CD14-positive monocyte (primary cell): ENCODE results near the gene DCAF6. TPM values are rescaled to one million over a fixed set of nuclear protein-coding genes. Genes with fewer than 3 reads are reported as not detected.

Source experiments
- DNase-seq, 3 donors: peaks; one replicate each; pipeline ENCODE4 v3.0.0-alpha.2; 2011 to 2022
- H2AFZ ChIP-seq: 2 replicates; pipeline ENCODE4 v1.6.0; 2012; ENCODE audit warnings: mild to moderate bottlenecking, low read depth, low read length, inconsistent platforms; ENCODE audit not compliant: insufficient read depth, poor library complexity, severe bottlenecking
- H3K27ac ChIP-seq, 2 donors: 1 replicate in 1 of 2; 2 replicates in 1 of 2; pipeline ENCODE4 v1.5.1; 2012 to 2013; ENCODE audit warnings: low read length in 2 of 2, control low read depth in 1 of 2, inconsistent platforms in 1 of 2, low read depth in 1 of 2, mild to moderate bottlenecking in 1 of 2
- H3K27me3 ChIP-seq, 2 donors: one replicate each; pipeline versions ENCODE4 v1.6.0 to v1.6.1; 2011 to 2013; ENCODE audit warnings: low read length in 2 of 2; ENCODE audit not compliant: control insufficient read depth in 2 of 2, insufficient read depth in 2 of 2
- H3K36me3 ChIP-seq, 2 donors: replicated peaks in 1 of 2; 1 replicate in 1 of 2; 2 replicates in 1 of 2; pipeline versions ENCODE4 v1.5.1 to v1.6.1; 2012 to 2013; ENCODE audit warnings: low read length in 2 of 2, control low read depth in 1 of 2, inconsistent platforms in 1 of 2, mild to moderate bottlenecking in 1 of 2; ENCODE audit not compliant: insufficient read depth in 2 of 2, control insufficient read depth in 1 of 2
- H3K4me1 ChIP-seq, 2 donors: 1 replicate in 1 of 2; 2 replicates in 1 of 2; pipeline versions ENCODE4 v1.5.1 to v1.6.1; 2012 to 2013; ENCODE audit warnings: low read length in 2 of 2, control low read depth in 1 of 2, inconsistent platforms in 1 of 2, mild to moderate bottlenecking in 1 of 2, moderate library complexity in 1 of 2; ENCODE audit not compliant: insufficient read depth in 2 of 2, control insufficient read depth in 1 of 2
- H3K4me2 ChIP-seq: replicated peaks from 2 replicates; pipeline ENCODE3; 2012; ENCODE audit warnings: low read length, moderate library complexity, mild to moderate bottlenecking; ENCODE audit not compliant: poor library complexity, severe bottlenecking; ENCODE audit errors: extremely low read depth
- H3K4me3 ChIP-seq, 3 experiments: fragments of 200-600 bp in 1 of 3; sonication (generic) in 1 of 3; replicated peaks in 1 of 3; 1 replicate in 2 of 3; 2 replicates in 1 of 3; pipeline ENCODE4 v1.5.1; 2011 to 2013; ENCODE audit warnings: low read length in 3 of 3, mild to moderate bottlenecking in 3 of 3, control low read depth in 2 of 3, low read depth in 2 of 3, inconsistent platforms in 1 of 3, moderate library complexity in 1 of 3
- H3K79me2 ChIP-seq: 2 replicates; pipeline ENCODE4 v1.6.0; 2012; ENCODE audit warnings: mild to moderate bottlenecking, control low read depth, inconsistent platforms, low read length, moderate library complexity; ENCODE audit not compliant: insufficient read depth
- H3K9ac ChIP-seq: 2 replicates; pipeline ENCODE4 v1.6.0; 2017; ENCODE audit warnings: low read length, mild to moderate bottlenecking; ENCODE audit not compliant: insufficient read depth, poor library complexity, severe bottlenecking
- H3K9me3 ChIP-seq, 2 donors: replicated peaks in 1 of 2; 1 replicate in 1 of 2; 2 replicates in 1 of 2; pipeline versions ENCODE4 v1.5.1 to v1.6.1; 2012 to 2013; ENCODE audit warnings: low read length in 2 of 2, control low read depth in 1 of 2; ENCODE audit not compliant: control insufficient read depth in 1 of 2, insufficient read depth in 1 of 2
- H4K20me1 ChIP-seq: 2 replicates; pipeline ENCODE4 v1.6.0; 2012; ENCODE audit warnings: mild to moderate bottlenecking, low read length, control low read depth, moderate library complexity; ENCODE audit not compliant: insufficient read depth
- H3K27ac Mint-ChIP-seq, 7 donors: one replicate each; pipeline ENCODE4 v1.8.0; 2020; ENCODE audit warnings: mild to moderate bottlenecking in 7 of 7, mixed read lengths in 7 of 7, moderate library complexity in 6 of 7, inconsistent platforms in 2 of 7
- H3K27me3 Mint-ChIP-seq, 3 donors: one replicate each; pipeline ENCODE4 v1.8.0; 2021 to 2022; ENCODE audit warnings: low read depth in 3 of 3, mild to moderate bottlenecking in 3 of 3, mixed read lengths in 3 of 3, moderate library complexity in 3 of 3, inconsistent platforms in 1 of 3
- H3K36me3 Mint-ChIP-seq, 2 donors: one replicate each; pipeline ENCODE4 v1.8.0; 2020; ENCODE audit warnings: mixed read lengths in 2 of 2, inconsistent platforms in 1 of 2, mild to moderate bottlenecking in 1 of 2
- H3K4me1 Mint-ChIP-seq: one replicate; pipeline ENCODE4 v1.8.0; 2020; ENCODE audit warnings: mild to moderate bottlenecking, mixed read lengths
- H3K4me3 Mint-ChIP-seq, 2 donors: one replicate each; pipeline ENCODE4 v1.8.0; 2020; ENCODE audit warnings: mild to moderate bottlenecking in 2 of 2, mixed read lengths in 2 of 2, moderate library complexity in 1 of 2
- H3K9me3 Mint-ChIP-seq, 7 donors: one replicate each; pipeline ENCODE4 v1.8.0; 2020 to 2022; ENCODE audit warnings: mixed read lengths in 7 of 7, mild to moderate bottlenecking in 6 of 7, moderate library complexity in 6 of 7, inconsistent platforms in 2 of 7
- CTCF ChIP-seq: fragments of 200-600 bp; IDR thresholded peaks from one replicate; pipeline ENCODE4 v1.8.0; 2022; ENCODE audit warnings: antibody characterized with exemption, mild to moderate bottlenecking
- WGBS: methylation state at CpG from one replicate; pipeline ENCODE4 v1.1.5; 2013; ENCODE audit warnings: missing lambda C conversion rate; ENCODE audit not compliant: insufficient coverage; 5-methylcytosine and 5-hydroxymethylcytosine counted together
- intact Hi-C, 2 donors: fragments of 100-400 bp; cut with micrococcal nuclease; formaldehyde crosslinking; loops; one replicate each; pipeline versions ENCODE4 v1.15.0 to v1.15.1; 2023
- polyA plus RNA-seq, 3 donors: library from polyadenylated mRNA; depleted of rRNA in 1 of 3; unstranded in 2 of 3; stranded (reverse) in 1 of 3; fragments of 300-500 nt in 2 of 3; fragments of >200 nt in 1 of 3; fragmentation: Illumina TruSeq in 2 of 3; gene quantifications; 1 replicate in 2 of 3; 2 replicates in 1 of 3; pipeline ENCODE4 v1.2.3, GENCODE V29; 2012 to 2021

DCAF6 gene
- polyA plus RNA-seq, 3 donors, result 11.8 to 16.1 (median 11.9) TPM

GRCh38 chr1:167938080-167938636 is 1.7 kb downstream of the DCAF6 start:
- peaks cover 0 to 4% (median 3%) of the 10 kb centered on the region in 7 donors for H3K9me3 Mint-ChIP-seq
- H3K4me3 ChIP-seq, result peak overlapping the region in 1 of 3 experiments; percentile 97
- no peak overlapping the region for H3K27ac ChIP-seq
- H3K4me1 ChIP-seq, result peaks cover 16 to 35% of the 10 kb centered on the region in 2 donors
- intact Hi-C loops, result loop anchor here (5.0 to 10.0 kb wide), 3 partner anchors 216 to 1093 kb away; partner anchors contain the start of genes MPZL1 (in 1 of the 2) and POU2F1 (in 1 of the 2)
- H3K4me3 Mint-ChIP-seq, result peak overlapping the region; percentile 90 to 99
- peaks cover 0 to 12% of the 10 kb centered on the region in 2 donors for H3K36me3 Mint-ChIP-seq
- peaks cover 28% of the 10 kb centered on the region for H3K4me1 Mint-ChIP-seq
- TF ChIP-seq CTCF, result no peak
- peaks cover 91% of the 10 kb centered on the region for H3K79me2 ChIP-seq
- H4K20me1 ChIP-seq, result no peaks in the 10 kb centered on the region
- H3K4me2 ChIP-seq, result peak overlapping the region; percentile 92
- no peaks in the 10 kb centered on the region for H3K36me3 ChIP-seq
- peak overlapping the region; percentile 93 for H2AFZ ChIP-seq
- H3K27ac Mint-ChIP-seq, result peak overlapping the region in 1 of 7 donors; percentile 87
- WGBS, result no CpG with 5 or more reads among the region's 5 CpGs
- peak overlapping the region; percentile 84 for H3K9ac ChIP-seq
- DNase-seq, result no peak
- H3K27me3 ChIP-seq, result no peaks in the 10 kb centered on the region
- H3K27me3 Mint-ChIP-seq, result peaks cover 0 to 5% (median 3%) of the 10 kb centered on the region in 3 donors
- no peaks in the 10 kb centered on the region for H3K9me3 ChIP-seq

GRCh38 chr1:167940264-167940663 is 3.8 kb downstream of the DCAF6 start:
- Histone ChIP-seq H3K9ac (no peak overlapping the region), H3K27ac (no peak overlapping the region), H3K36me3 (no peaks in the 10 kb centered on the region), H3K9me3 (no peaks in the 10 kb centered on the region), H3K4me1 (peaks cover 5 to 16% of the 10 kb centered on the region in 2 donors), H4K20me1 (peaks cover 8% of the 10 kb centered on the region), H3K27me3 (no peaks in the 10 kb centered on the region), H3K79me2 (peaks cover 91% of the 10 kb centered on the region), H2AFZ (no peak overlapping the region), H3K4me3 (no peak overlapping the region), H3K4me2 (no peak overlapping the region)
- H3K4me3 Mint-ChIP-seq, result no peak overlapping the region
- TF ChIP-seq CTCF, result no peak
- H3K4me1 Mint-ChIP-seq, result peaks cover 13% of the 10 kb centered on the region
- WGBS, result no CpG with 5 or more reads among the region's 2 CpGs
- peaks cover 0 to 5% (median 3%) of the 10 kb centered on the region in 3 donors for H3K27me3 Mint-ChIP-seq
- DNase-seq, result no peak
- no peak overlapping the region for H3K27ac Mint-ChIP-seq
- H3K9me3 Mint-ChIP-seq, result peaks cover 0 to 8% (median 3%) of the 10 kb centered on the region in 7 donors
- H3K36me3 Mint-ChIP-seq, result peaks cover 3 to 16% of the 10 kb centered on the region in 2 donors
- intact Hi-C loops, result no loop called here
